Mesothelial cell of epicardium (in vitro differentiated cells): ENCODE measurements around the gene ZNRF1. TPM values are rescaled to one million over a fixed set of nuclear protein-coding genes. Genes with fewer than 3 reads are reported as not detected.
A peak's percentile ranks its signal among the peaks of the same experiment; 100 is the strongest.

Experiments used
- DNase-seq, 2 experiments: peaks; one replicate each; pipeline ENCODE4 v3.0.0; 2021; ENCODE audit warnings: low spot score in 2 of 2; ENCODE audit not compliant: unreplicated experiment in 2 of 2
- H3K27ac Mint-ChIP-seq: 2 replicates; pipeline ENCODE4 v1.8.0; 2021; ENCODE audit warnings: mixed read lengths
- H3K27me3 Mint-ChIP-seq: 2 replicates; pipeline ENCODE4 v1.8.0; 2021; ENCODE audit warnings: low read depth, mixed read lengths
- H3K36me3 Mint-ChIP-seq: 2 replicates; pipeline ENCODE4 v1.8.0; 2021; ENCODE audit warnings: mixed read lengths
- H3K4me1 Mint-ChIP-seq: 2 replicates; pipeline ENCODE4 v1.8.0; 2021; ENCODE audit warnings: mixed read lengths
- H3K4me3 Mint-ChIP-seq: 2 replicates; pipeline ENCODE4 v1.8.0; 2021; ENCODE audit warnings: mild to moderate bottlenecking, moderate library complexity, mixed read lengths
- H3K9me3 Mint-ChIP-seq: 2 replicates; pipeline ENCODE4 v1.8.0; 2021; ENCODE audit warnings: mixed read lengths
- CTCF ChIP-seq: fragments of 200-600 bp; sonication (generic); IDR thresholded peaks from one replicate; pipeline ENCODE4 v1.5.0; 2021; ENCODE audit warnings: antibody characterized with exemption; ENCODE audit not compliant: unreplicated experiment
- total RNA-seq: library from RNA; stranded (reverse); gene quantifications from 3 replicates; pipeline ENCODE4 v1.2.1, GENCODE V29; 2021

Gene ZNRF1
- total RNA-seq, 1 donor from 2014 or later = 52.9 TPM

DNA sequence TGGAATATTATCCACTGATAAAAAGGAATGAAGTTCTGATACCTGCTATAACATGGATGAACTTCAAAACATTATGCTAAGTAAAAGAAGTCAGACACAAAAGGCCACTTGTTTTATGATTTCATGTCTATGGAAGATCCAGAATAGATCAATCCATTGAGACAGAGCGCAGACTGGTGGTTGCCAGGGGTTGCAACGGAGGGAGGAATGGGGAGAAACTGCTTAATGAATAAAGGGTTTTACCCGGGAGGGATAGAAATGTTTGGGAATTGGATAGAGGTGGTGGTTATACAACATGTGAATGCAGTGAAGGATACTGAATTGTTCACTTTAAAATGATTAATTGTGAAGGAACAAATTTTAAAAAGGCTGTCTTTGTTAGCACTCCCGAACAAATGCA lies 44.1 kb upstream of the ZNRF1 start:
- no peak for TF ChIP-seq CTCF
- no peak overlapping the region for H3K27ac Mint-ChIP-seq
- H3K4me3 Mint-ChIP-seq = no peak overlapping the region
- H3K36me3 Mint-ChIP-seq = peaks cover 42% of the 10 kb centered on the region
- H3K27me3 Mint-ChIP-seq = no peaks in the 10 kb centered on the region
- DNase-seq = no peak
- peaks cover 4% of the 10 kb centered on the region for H3K9me3 Mint-ChIP-seq
- no peaks in the 10 kb centered on the region for H3K4me1 Mint-ChIP-seq

DNA sequence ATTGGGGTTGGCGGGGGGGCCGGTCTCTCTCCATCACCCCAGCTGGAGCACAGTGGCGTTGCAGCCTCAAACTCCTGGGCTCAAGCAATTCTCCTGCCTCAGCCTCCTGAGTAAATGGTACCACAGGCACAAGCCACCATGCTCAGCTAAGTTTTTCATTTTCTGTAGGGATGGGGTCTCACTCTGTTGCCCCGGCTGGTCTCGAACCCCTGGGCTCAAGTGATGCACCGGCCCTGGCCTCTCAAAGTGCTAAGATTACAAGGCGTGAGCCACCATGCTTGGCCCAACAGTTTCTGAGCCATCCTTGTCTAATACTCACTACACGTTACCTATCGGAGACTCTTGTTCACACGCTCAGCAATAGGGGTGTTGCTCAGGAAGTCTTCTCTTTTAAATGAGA lies 25.5 kb upstream of the ZNRF1 start:
- H3K4me3 Mint-ChIP-seq = no peak overlapping the region
- H3K27me3 Mint-ChIP-seq = no peaks in the 10 kb centered on the region
- H3K4me1 Mint-ChIP-seq = no peaks in the 10 kb centered on the region
- peaks cover 15% of the 10 kb centered on the region for H3K36me3 Mint-ChIP-seq
- peaks cover 7% of the 10 kb centered on the region for H3K9me3 Mint-ChIP-seq
- DNase-seq = no peak
- no peak for TF ChIP-seq CTCF
- H3K27ac Mint-ChIP-seq = no peak overlapping the region

- H3K4me3 Mint-ChIP-seq = no peak overlapping the region
- peaks cover 8% of the 10 kb centered on the region for H3K36me3 Mint-ChIP-seq
- DNase-seq = no peak
- no peaks in the 10 kb centered on the region for H3K4me1 Mint-ChIP-seq
- peaks cover under 1% of the 10 kb centered on the region for H3K9me3 Mint-ChIP-seq
- no peaks in the 10 kb centered on the region for H3K27me3 Mint-ChIP-seq
- H3K27ac Mint-ChIP-seq = no peak overlapping the region
- no peak for TF ChIP-seq CTCF
Observed at GRCh38 chr16:74975591-74975990, 23.2 kb upstream of the ZNRF1 start.

DNA sequence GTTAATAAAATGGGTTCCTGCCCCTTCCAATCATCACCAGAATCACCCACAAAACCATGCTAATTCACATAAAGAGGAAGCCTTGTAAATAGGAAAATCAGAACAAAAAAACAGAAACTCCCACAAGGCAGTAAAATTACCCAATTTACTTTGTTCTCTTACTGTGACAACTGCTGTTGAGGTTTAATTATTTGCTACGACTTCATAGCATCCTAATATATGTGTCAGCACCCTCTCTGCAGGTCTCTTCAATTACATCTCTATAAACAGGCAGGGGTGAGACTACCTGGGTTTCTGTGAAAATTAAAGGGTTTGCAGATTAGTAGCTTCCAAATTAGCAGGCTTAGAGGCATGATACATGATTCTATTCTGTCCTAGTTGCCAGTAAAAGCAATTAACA lies 16.6 kb upstream of the ZNRF1 start:
- Mint-ChIP-seq H3K4me3 (no peak overlapping the region), H3K27ac (no peak overlapping the region), H3K9me3 (no peaks in the 10 kb centered on the region), H3K27me3 (no peaks in the 10 kb centered on the region), H3K36me3 (peaks cover 7% of the 10 kb centered on the region), H3K4me1 (peaks cover 5% of the 10 kb centered on the region)
- DNase-seq = no peak
- TF ChIP-seq CTCF = no peak

GRCh38 chr16:74984194-74984528 lies 14.7 kb upstream of the ZNRF1 start:
- Mint-ChIP-seq H3K27me3 (no peaks in the 10 kb centered on the region), H3K27ac (peak overlapping the region; percentile 76), H3K36me3 (peaks cover 2% of the 10 kb centered on the region), H3K4me3 (peak overlapping the region; percentile 91), H3K9me3 (no peaks in the 10 kb centered on the region), H3K4me1 (peaks cover 5% of the 10 kb centered on the region)
- DNase-seq = no peak
- no peak for TF ChIP-seq CTCF
